ENCODE data around the gene UROC1. TPM values are rescaled to one million over a fixed set of nuclear protein-coding genes. Genes with fewer than 3 reads are reported as not detected.
A peak's percentile ranks its signal among the peaks of the same experiment; 100 is the strongest.

UROC1 gene
- polyA plus RNA-seq, 1 of the 3 experiments (the other 2 are of a cell fraction), result not detected

- TF ChIP-seq EP300 (IDR thresholded peaks at IDR 0.05; ENCODE audit: borderline replicate concordance in 1 of 2, low read depth in 1 of 2, low read length in 1 of 2), result no peak
- TF ChIP-seq TCF12 (IDR thresholded peaks at IDR 0.05), result no peak
These were observed 37.3 kb upstream of the UROC1 start (continued) for GRCh38 chr3:126554560-126555525.

- Histone ChIP-seq H3K9me2 (no peaks in the 10 kb centered on the region), H3K27me3 (ENCODE audit: insufficient read depth) (no peaks in the 10 kb centered on the region), H3K79me2 (ENCODE audit: insufficient read depth) (no peaks in the 10 kb centered on the region), H3K4me2 (no peak overlapping the region), H3K9ac (no peak overlapping the region), H3K4me3 (ENCODE audit: low read depth in 2 of 2, low read length in 1 of 2) (no peak overlapping the region), H3K4me1 (ENCODE audit: control insufficient read depth in 1 of 2, insufficient read depth in 2 of 2, low read depth in 1 of 2, low read length in 1 of 2) (peaks cover 0 to 4% of the 10 kb centered on the region in 2 experiments; a peak in 1 of 4 replicates), H2AFZ (ENCODE audit: low read depth) (no peak overlapping the region), H3K27ac (ENCODE audit: low read depth in 2 of 2, low read length in 1 of 2) (no peak overlapping the region), H4K20me1 (ENCODE audit: insufficient read depth) (no peaks in the 10 kb centered on the region), H3K36me3 (replicated peaks in 1 of 2; ENCODE audit: control insufficient read depth in 1 of 2, insufficient read depth in 2 of 2, low read length in 1 of 2) (no peaks in the 10 kb centered on the region), H3F3A (replicated peaks; ENCODE audit: insufficient read depth) (no peaks in the 10 kb centered on the region), H3K9me3 (no peaks in the 10 kb centered on the region)
- TF ChIP-seq YY1 (IDR thresholded peaks at IDR 0.05; ENCODE audit: low read depth) (no peak), USF1 (IDR thresholded peaks at IDR 0.05; ENCODE audit: borderline replicate concordance, low read depth) (no peak), CHD2 (IDR thresholded peaks at IDR 0.05; ENCODE audit: low read length, partially characterized antibody) (no peak), NFIC (IDR thresholded peaks at IDR 0.05; ENCODE audit: borderline replicate concordance) (no peak), FOXJ3 (CRISPR knock-in tag; IDR thresholded peaks at IDR 0.05) (no peak), REST (IDR thresholded peaks at IDR 0.05; ENCODE audit: low read depth, low read length) (no peak), TAF1 (IDR thresholded peaks at IDR 0.05; ENCODE audit: borderline replicate concordance, low read depth, low read length) (no peak), NRF1 (IDR thresholded peaks at IDR 0.05; ENCODE audit: low read depth, low read length) (no peak), MAX (IDR thresholded peaks at IDR 0.05; ENCODE audit: low read depth) (no peak)
- POLR2A ChIA-PET, result no interaction called here
- peak; percentile 5 for DNase-seq
- CTCF ChIA-PET, result interaction anchor here (1.2 to 2.1 kb wide), 3 partner anchors 18 to 31 kb away, joined by 3 to 5 read pairs (median 5); no protein-coding TSS in a partner anchor
- 72% methylated on average over 13 of the region's 19 CpGs for WGBS (ENCODE audit: low lambda C conversion rate)
These were observed 35.9 kb upstream of the UROC1 start for GRCh38 chr3:126553284-126554084.
